A673 (cell line): ENCODE results near the gene RNF8.

Source experiments
- EZH2 ChIP-seq: fragments of 200-600 bp; sonication (generic); IDR thresholded peaks from 2 replicates; pipeline ENCODE4 v1.6.1; 2017; ENCODE audit warnings: borderline replicate concordance, low read depth, mild to moderate bottlenecking, mixed read lengths, antibody characterized with exemption, low read length; ENCODE audit not compliant: poor library complexity, severe bottlenecking
- TF ChIP-seq, protein P1 (sequence below): fragments of 300-800, 200-600 bp; sonication (generic); conservative IDR thresholded peaks from 2 replicates; pipeline ENCODE4 v1.5.1; 2017; ENCODE audit warnings: low read depth, mild to moderate bottlenecking, antibody characterized with exemption, low read length, moderate library complexity, mixed read lengths

DNA sequence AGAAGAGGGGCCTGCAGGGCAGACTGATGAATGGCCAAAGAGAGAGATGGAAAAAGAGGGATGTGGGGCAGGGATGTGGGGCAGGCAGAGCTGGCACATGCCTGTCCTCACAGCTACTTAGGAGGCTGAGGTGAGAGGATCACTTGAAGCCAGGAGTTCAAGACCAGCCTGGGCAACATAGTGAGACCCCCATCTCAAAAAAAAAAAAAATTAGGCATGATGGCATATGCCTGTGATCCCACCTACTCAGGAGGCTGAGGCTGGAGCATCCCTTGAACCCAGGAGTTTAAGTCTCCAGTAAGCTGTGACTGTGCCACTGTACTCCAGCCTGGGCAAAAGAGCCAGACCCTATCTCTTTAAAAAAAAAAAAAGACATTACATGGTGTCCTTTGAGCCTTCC, 34.8 kb downstream of the RNF8 start:
- TF ChIP-seq, protein P1, sequence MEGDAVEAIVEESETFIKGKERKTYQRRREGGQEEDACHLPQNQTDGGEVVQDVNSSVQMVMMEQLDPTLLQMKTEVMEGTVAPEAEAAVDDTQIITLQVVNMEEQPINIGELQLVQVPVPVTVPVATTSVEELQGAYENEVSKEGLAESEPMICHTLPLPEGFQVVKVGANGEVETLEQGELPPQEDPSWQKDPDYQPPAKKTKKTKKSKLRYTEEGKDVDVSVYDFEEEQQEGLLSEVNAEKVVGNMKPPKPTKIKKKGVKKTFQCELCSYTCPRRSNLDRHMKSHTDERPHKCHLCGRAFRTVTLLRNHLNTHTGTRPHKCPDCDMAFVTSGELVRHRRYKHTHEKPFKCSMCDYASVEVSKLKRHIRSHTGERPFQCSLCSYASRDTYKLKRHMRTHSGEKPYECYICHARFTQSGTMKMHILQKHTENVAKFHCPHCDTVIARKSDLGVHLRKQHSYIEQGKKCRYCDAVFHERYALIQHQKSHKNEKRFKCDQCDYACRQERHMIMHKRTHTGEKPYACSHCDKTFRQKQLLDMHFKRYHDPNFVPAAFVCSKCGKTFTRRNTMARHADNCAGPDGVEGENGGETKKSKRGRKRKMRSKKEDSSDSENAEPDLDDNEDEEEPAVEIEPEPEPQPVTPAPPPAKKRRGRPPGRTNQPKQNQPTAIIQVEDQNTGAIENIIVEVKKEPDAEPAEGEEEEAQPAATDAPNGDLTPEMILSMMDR, result no peak
- no peak for TF ChIP-seq EZH2
